Gastrocnemius medialis (tissue), 4 donors: Measurements from ENCODE around the gene CYTH1. TPM values are rescaled to one million over a fixed set of nuclear protein-coding genes. Genes with fewer than 3 reads are reported as not detected.

Source experiments
- ATAC-seq, 2 donors: fragments of 150-250 bp; one replicate each; pipeline ENCODE4 v1.9.1; 2016
- DNase-seq, 2 donors: peaks; one replicate each; pipeline ENCODE4 v3.0.0-alpha.2; 2019
- H3K27ac ChIP-seq, 4 donors: fragments of 200-600 bp; sonication (generic); 1 replicate in 1 of 4; 2 replicates in 3 of 4; pipeline ENCODE4 v1.5.1; 2016 to 2018; ENCODE audit warnings: mild to moderate bottlenecking in 2 of 4, moderate library complexity in 1 of 4
- H3K27me3 ChIP-seq, 3 donors: fragments of 200-600 bp; sonication (generic) in 2 of 3; 1 replicate in 1 of 3; 2 replicates in 2 of 3; pipeline versions ENCODE4 v1.5.1 to v1.6.0; 2016 to 2019; ENCODE audit warnings: mild to moderate bottlenecking in 1 of 3, moderate library complexity in 1 of 3
- H3K36me3 ChIP-seq, 2 donors: fragments of 200-600 bp; sonication (generic) in 1 of 2; one replicate each; pipeline ENCODE4 v1.5.1; 2017 to 2018
- H3K4me1 ChIP-seq, 2 donors: fragments of 200-600 bp; sonication (generic) in 1 of 2; one replicate each; pipeline ENCODE4 v1.5.1; 2016 to 2017; ENCODE audit warnings: mild to moderate bottlenecking in 2 of 2
- H3K4me3 ChIP-seq, 4 donors: fragments of 200-600 bp; sonication (generic) in 3 of 4; 1 replicate in 1 of 4; 2 replicates in 3 of 4; pipeline ENCODE4 v1.5.1; 2016 to 2019; ENCODE audit warnings: mild to moderate bottlenecking in 2 of 4
- H3K9me3 ChIP-seq, 3 donors: fragments of 200-600 bp; sonication (generic) in 2 of 3; 1 replicate in 1 of 3; 2 replicates in 2 of 3; pipeline ENCODE4 v1.5.1; 2016 to 2019
- CTCF ChIP-seq, 5 experiments: fragments of 450-650 bp in 3 of 5; fragments of 200-600 bp in 2 of 5; sonication (generic) in 2 of 5; IDR thresholded peaks in 4 of 5; conservative IDR thresholded peaks in 1 of 5; 1 replicate in 4 of 5; 2 replicates in 1 of 5; pipeline ENCODE4 v1.5.1; 2016 to 2019; ENCODE audit warnings: antibody characterized with exemption in 5 of 5, mild to moderate bottlenecking in 3 of 5, moderate library complexity in 3 of 5
- POLR2A ChIP-seq, 2 donors: fragments of 450-650 bp; IDR thresholded peaks; one replicate each; pipeline ENCODE4 v1.6.1; 2017; ENCODE audit warnings: antibody characterized with exemption in 2 of 2, mild to moderate bottlenecking in 2 of 2, moderate library complexity in 2 of 2
- in situ Hi-C, 4 donors: fragments of 200-750 bp; cut with MboI; loops; one replicate each; pipeline versions ENCODE4 v1.15.0 to v1.8.0; 2017; ENCODE audit warnings: low sequenced_read_pairs in 4 of 4
- intact Hi-C: fragments of 100-400 bp; cut with DNase I; formaldehyde crosslinking; loops from one replicate; pipeline ENCODE4 v1.15.1; 2023; ENCODE audit warnings: low total_unique reads
- total RNA-seq, 4 donors: library from RNA; depleted of rRNA; stranded (reverse); fragments of >200 nt; gene quantifications; one replicate each; pipeline versions ENCODE4 v1.1.0 to v1.2.3, GENCODE V29; 2016

CYTH1 gene
- total RNA-seq, 4 donors from 2014 or later, result 24.7 to 43.7 (median 32.4) TPM

- in situ Hi-C loops, result loop anchor here in 2 of 4 donors (25.0 kb wide), 1 partner anchor 332 kb away; no protein-coding TSS in a partner anchor
- no peak for TF ChIP-seq CTCF (IDR thresholded peaks at IDR 0.05 in 4 of 5, conservative IDR thresholded peaks at IDR 0.05 in 1 of 5)
- no peak for TF ChIP-seq POLR2A (IDR thresholded peaks at IDR 0.05)
- DNase-seq, result no peak
- H3K4me3 ChIP-seq, result no peak overlapping the region
- H3K9me3 ChIP-seq, result no peaks in the 10 kb centered on the region
- H3K27me3 ChIP-seq, result no peaks in the 10 kb centered on the region
- H3K36me3 ChIP-seq, result peaks cover 0 to 88% of the 10 kb centered on the region in 2 donors
- peak overlapping the region in 3 of 4 donors; percentile 20 to 41 (median 33) for H3K27ac ChIP-seq
- no peaks in the 10 kb centered on the region for H3K4me1 ChIP-seq
- ATAC-seq, result no peak
- intact Hi-C loops, result no loop called here
Observed at GRCh38 chr17:78819402-78819801, 37.3 kb upstream of the CYTH1 start.

GRCh38 chr17:78818932-78819331 is 36.9 kb upstream of the CYTH1 start:
- Histone ChIP-seq H3K9me3 (no peaks in the 10 kb centered on the region), H3K4me1 (no peaks in the 10 kb centered on the region), H3K4me3 (no peak overlapping the region), H3K36me3 (peaks cover 0 to 88% of the 10 kb centered on the region in 2 donors), H3K27me3 (no peaks in the 10 kb centered on the region), H3K27ac (peak overlapping the region in 3 of 4 donors; percentile 20 to 41 (median 33))
- ATAC-seq (no peak), DNase-seq (no peak)
- TF ChIP-seq CTCF (IDR thresholded peaks at IDR 0.05 in 4 of 5, conservative IDR thresholded peaks at IDR 0.05 in 1 of 5), result no peak
- TF ChIP-seq POLR2A (IDR thresholded peaks at IDR 0.05), result peak in 1 of 2 donors; percentile 37
- intact Hi-C loops (no loop called here), in situ Hi-C loops (loop anchor here in 2 of 4 donors (25.0 kb wide), 1 partner anchor 332 kb away; no protein-coding TSS in a partner anchor)

- H3K9me3 ChIP-seq, result no peaks in the 10 kb centered on the region
- peak overlapping the region in 1 of 4 donors; percentile 33 for H3K27ac ChIP-seq
- no peaks in the 10 kb centered on the region for H3K27me3 ChIP-seq
- intact Hi-C loops, result no loop called here
- no peak for ATAC-seq
- peaks cover 0 to 5% of the 10 kb centered on the region in 2 donors for H3K4me1 ChIP-seq
- in situ Hi-C loops, result loop anchor here in 2 of 4 donors (25.0 kb wide), 1 partner anchor 331 kb away; no protein-coding TSS in a partner anchor
- DNase-seq, result no peak
- no peak overlapping the region for H3K4me3 ChIP-seq
- H3K36me3 ChIP-seq, result peaks cover 0 to 88% of the 10 kb centered on the region in 2 donors
- TF ChIP-seq CTCF (IDR thresholded peaks at IDR 0.05 in 4 of 5, conservative IDR thresholded peaks at IDR 0.05 in 1 of 5) (no peak), POLR2A (IDR thresholded peaks at IDR 0.05) (no peak)
Observed at GRCh38 chr17:78818152-78818846, 36.2 kb upstream of the CYTH1 start.

GRCh38 chr17:78817123-78817522 is 35.0 kb upstream of the CYTH1 start:
- Histone ChIP-seq H3K36me3 (peaks cover 0 to 95% of the 10 kb centered on the region in 2 donors), H3K27me3 (no peaks in the 10 kb centered on the region), H3K4me1 (peaks cover 3 to 9% of the 10 kb centered on the region in 2 donors), H3K4me3 (no peak overlapping the region), H3K27ac (no peak overlapping the region), H3K9me3 (no peaks in the 10 kb centered on the region)
- in situ Hi-C loops, result loop anchor here in 2 of 4 donors (25.0 kb wide), 1 partner anchor 330 kb away; no protein-coding TSS in a partner anchor
- DNase-seq (no peak), ATAC-seq (peak in 1 of 2 donors; percentile 54)
- intact Hi-C loops, result no loop called here
- TF ChIP-seq CTCF (IDR thresholded peaks at IDR 0.05 in 4 of 5, conservative IDR thresholded peaks at IDR 0.05 in 1 of 5), result no peak
- no peak for TF ChIP-seq POLR2A (IDR thresholded peaks at IDR 0.05)
